PC-3 (cell line): ENCODE measurements around the gene CASP14. TPM values are rescaled to one million over a fixed set of nuclear protein-coding genes. Genes with fewer than 3 reads are reported as not detected.

Experiments
- ATAC-seq: fragments of 200-7000 bp; cut with Tn5 transposase; 2 replicates; pipeline ENCODE4 v1.9.1; 2020; ENCODE audit warnings: mild to moderate bottlenecking, moderate library complexity
- BruUV-seq: library from RNA; stranded (reverse); fragments of 400-500 nt; replicated peaks from 2 replicates; lab custom pipeline; 2021; lab: Mats Ljungman, UMichigan
- CTCF ChIA-PET: fragments of 300-600 bp; sonication (Branson Sonifier 250); formaldehyde crosslinking; loops from one replicate; lab custom pipeline; 2022; ENCODE audit warnings: antibody characterized with exemption; lab: Charles Lee
- POLR2A ChIA-PET: fragments of 300-600 bp; sonication (Branson Sonifier 250); formaldehyde crosslinking; loops from one replicate; lab custom pipeline; 2022; ENCODE audit warnings: antibody characterized with exemption; ENCODE audit not compliant: unreplicated experiment; lab: Charles Lee
- DNase-seq: peaks from one replicate; pipeline ENCODE4 v3.0.0-alpha.2; 2015
- H2AFZ ChIP-seq: fragments of 300-600 bp; sonication (generic); 2 replicates; pipeline ENCODE4 v1.6.0; 2016; ENCODE audit warnings: antibody characterized with exemption, low read length
- H3F3A ChIP-seq: fragments of 300-600 bp; sonication (generic); one replicate; pipeline ENCODE4 v1.6.0; 2017; ENCODE audit warnings: antibody characterized with exemption, low read length, control low read depth, mild to moderate bottlenecking; ENCODE audit not compliant: unreplicated experiment
- H3K27ac ChIP-seq: fragments of 300-600 bp; sonication (generic); 2 replicates; pipeline ENCODE4 v1.5.1; 2016; ENCODE audit warnings: mild to moderate bottlenecking, low read length
- H3K27me3 ChIP-seq: fragments of 300-600 bp; sonication (generic); 2 replicates; pipeline ENCODE4 v1.6.1; 2016; ENCODE audit warnings: low read length, mixed read lengths
- H3K36me3 ChIP-seq: fragments of 300-600 bp; sonication (generic); 2 replicates; pipeline ENCODE4 v1.6.1; 2016; ENCODE audit warnings: low read depth, mixed run types, low read length, mixed read lengths
- H3K4me1 ChIP-seq: fragments of 300-600 bp; sonication (generic); 2 replicates; pipeline ENCODE4 v1.5.1; 2016; ENCODE audit warnings: low read length; ENCODE audit not compliant: insufficient read depth
- H3K4me2 ChIP-seq: fragments of 300-600 bp; sonication (generic); 2 replicates; pipeline ENCODE4 v1.6.0; 2016; ENCODE audit warnings: low read length
- H3K4me3 ChIP-seq: fragments of 300-600 bp; sonication (generic); 2 replicates; pipeline ENCODE4 v1.5.1; 2016; ENCODE audit warnings: mild to moderate bottlenecking, low read length, mixed read lengths
- H3K79me2 ChIP-seq: fragments of 300-600 bp; sonication (generic); 2 replicates; pipeline ENCODE4 v1.6.1; 2017; ENCODE audit warnings: low read length, mixed read lengths
- H3K9ac ChIP-seq: fragments of 300-600 bp; sonication (generic); 2 replicates; pipeline ENCODE4 v1.6.0; 2016; ENCODE audit warnings: mild to moderate bottlenecking, low read length
- H3K9me2 ChIP-seq: fragments of 300-600 bp; sonication (generic); replicated peaks from 2 replicates; pipeline ENCODE4 v1.6.1; 2016; ENCODE audit warnings: mixed run types, low read length, mixed read lengths
- H3K9me3 ChIP-seq: fragments of 300-600 bp; sonication (generic); 2 replicates; pipeline ENCODE4 v1.6.1; 2016; ENCODE audit warnings: low read length, mixed read lengths
- H4K20me1 ChIP-seq: fragments of 300-600 bp; sonication (generic); 2 replicates; pipeline ENCODE4 v1.6.1; 2016; ENCODE audit warnings: low read length, mixed read lengths
- CTCF ChIP-seq: fragments of 300-600 bp; sonication (generic); conservative IDR thresholded peaks from 2 replicates; pipeline ENCODE4 v1.5.1; 2017; ENCODE audit warnings: antibody characterized with exemption, low read depth, mild to moderate bottlenecking, low read length
- EZH2 ChIP-seq: fragments of 300-600 bp; sonication (generic); IDR thresholded peaks from one replicate; pipeline ENCODE4 v1.6.1; 2017; ENCODE audit warnings: antibody characterized with exemption, mild to moderate bottlenecking, low read length; ENCODE audit not compliant: unreplicated experiment
- EZH2phosphoT487 ChIP-seq: fragments of 300-600 bp; sonication (generic); IDR thresholded peaks from 2 replicates; pipeline ENCODE4 v1.6.1; 2018; ENCODE audit warnings: mild to moderate bottlenecking, antibody characterized with exemption, low read length, borderline replicate concordance
- intact Hi-C: fragments of 100-400 bp; cut with micrococcal nuclease; formaldehyde crosslinking; loops from 2 replicates; pipeline ENCODE4 v1.9.0; 2023
- total RNA-seq: library from RNA; depleted of rRNA; stranded (reverse); fragments of >200 nt; gene quantifications from 2 replicates; pipeline ENCODE4 v1.2.3, GENCODE V29; 2014

Gene CASP14
- total RNA-seq, 1 experiment from 2014 or later: 5.0 TPM

GRCh38 chr19:15028490-15028889, 20.8 kb upstream of the CASP14 start:
- no peaks in the 10 kb centered on the region for H3K9me2 ChIP-seq
- H4K20me1 ChIP-seq: no peaks in the 10 kb centered on the region
- H3K9me3 ChIP-seq: no peaks in the 10 kb centered on the region
- CTCF ChIA-PET: no interaction called here
- no peak overlapping the region for H3K4me3 ChIP-seq
- H2AFZ ChIP-seq: no peak overlapping the region
- no peak for ATAC-seq
- no peaks in the 10 kb centered on the region for H3F3A ChIP-seq
- no peaks in the 10 kb centered on the region for H3K4me1 ChIP-seq
- TF ChIP-seq EZH2phosphoT487 (no peak), EZH2 (no peak), CTCF (no peak)
- H3K9ac ChIP-seq: no peak overlapping the region
- H3K36me3 ChIP-seq: no peaks in the 10 kb centered on the region
- no peak for DNase-seq
- H3K4me2 ChIP-seq: no peak overlapping the region
- H3K27me3 ChIP-seq: no peaks in the 10 kb centered on the region
- BruUV-seq: no TSS peak
- no peak overlapping the region for H3K27ac ChIP-seq
- intact Hi-C loops: loop anchor here (5.0 kb wide), 1 partner anchor 111 kb away; no protein-coding TSS in a partner anchor
- POLR2A ChIA-PET: no interaction called here
- H3K79me2 ChIP-seq: no peaks in the 10 kb centered on the region

GRCh38 chr19:15031675-15032074, 17.6 kb upstream of the CASP14 start:
- ChIA-PET CTCF (no interaction called here), POLR2A (no interaction called here)
- no peaks in the 10 kb centered on the region for H3K9me3 ChIP-seq

More at GRCh38 chr19:15031675-15032074, 17.6 kb upstream of the CASP14 start:
- Histone ChIP-seq H4K20me1 (no peaks in the 10 kb centered on the region), H2AFZ (no peak overlapping the region), H3K27ac (no peak overlapping the region), H3K36me3 (no peaks in the 10 kb centered on the region), H3K9me2 (no peaks in the 10 kb centered on the region), H3F3A (no peaks in the 10 kb centered on the region), H3K9ac (no peak overlapping the region), H3K27me3 (no peaks in the 10 kb centered on the region), H3K79me2 (no peaks in the 10 kb centered on the region), H3K4me3 (no peak overlapping the region), H3K4me1 (peaks cover 6% of the 10 kb centered on the region), H3K4me2 (no peak overlapping the region)
- ATAC-seq (no peak), DNase-seq (no peak)
- TF ChIP-seq EZH2phosphoT487 (no peak), EZH2 (no peak), CTCF (no peak)
- no TSS peak for BruUV-seq
- intact Hi-C loops: no loop called here
